Ovary (tissue), 3 donors: ENCODE measurements around the gene BRINP1.

Experiments
- CTCF ChIP-seq, 3 donors: fragments of 450-650 bp in 2 of 3; fragments of 200-600 bp in 1 of 3; IDR thresholded peaks; one replicate each; pipeline versions ENCODE4 v1.5.1 to v1.8.0; 2016 to 2022; ENCODE audit warnings: antibody characterized with exemption in 3 of 3, mild to moderate bottlenecking in 1 of 3
- EP300 ChIP-seq: sonication (generic); formaldehyde crosslinking; IDR thresholded peaks from one replicate; pipeline ENCODE4 v1.6.1; 2017; ENCODE audit warnings: antibody characterized with exemption
- POLR2A ChIP-seq: fragments of 450-650 bp; IDR thresholded peaks from one replicate; pipeline ENCODE4 v1.6.1; 2017; ENCODE audit warnings: antibody characterized with exemption, mild to moderate bottlenecking, moderate library complexity
- donor health status: DM: no; HTN: no; CAD: no.

GRCh38 chr9:119268985-119269384 lies 100.2 kb downstream of the BRINP1 start:
- TF ChIP-seq CTCF (IDR thresholded peaks at IDR 0.05): no peak
- no peak for TF ChIP-seq POLR2A
- TF ChIP-seq EP300: no peak
